Esophagus squamous epithelium (tissue), 5 donors: ENCODE measurements around the gene ZNF407. TPM values are rescaled to one million over a fixed set of nuclear protein-coding genes. Genes with fewer than 3 reads are reported as not detected.

ENCODE experiments used
- DNase-seq: peaks from one replicate; lab custom pipeline; 2025; lab: John Stamatoyannopoulos, UW
- H3K27ac ChIP-seq, 4 donors: fragments of 200-600 bp; sonication (generic); one replicate each; pipeline ENCODE4 v1.5.1; 2016 to 2019; ENCODE audit warnings: mild to moderate bottlenecking in 1 of 4
- H3K27me3 ChIP-seq, 4 donors: fragments of 200-600 bp; sonication (generic); 1 replicate in 3 of 4; 2 replicates in 1 of 4; pipeline versions ENCODE4 v1.5.1 to v1.6.0; 2017 to 2021; ENCODE audit warnings: antibody characterized with exemption in 1 of 4
- H3K36me3 ChIP-seq, 3 donors: fragments of 200-600 bp; sonication (generic); one replicate each; pipeline ENCODE4 v1.5.1; 2016 to 2019
- H3K4me1 ChIP-seq, 3 donors: fragments of 200-600 bp; sonication (generic); one replicate each; pipeline ENCODE4 v1.5.1; 2017 to 2019
- H3K4me3 ChIP-seq, 4 donors: fragments of 200-600 bp; sonication (generic); 1 replicate in 3 of 4; 2 replicates in 1 of 4; pipeline ENCODE4 v1.5.1; 2016 to 2019; ENCODE audit warnings: mild to moderate bottlenecking in 2 of 4, moderate library complexity in 1 of 4
- H3K9me3 ChIP-seq, 3 donors: fragments of 200-600 bp; sonication (generic); one replicate each; pipeline ENCODE4 v1.5.1; 2016 to 2019
- POLR2A ChIP-seq, 4 donors: fragments of 450-650 bp; IDR thresholded peaks; one replicate each; pipeline ENCODE4 v1.6.1; 2017; ENCODE audit warnings: antibody characterized with exemption in 4 of 4, mild to moderate bottlenecking in 4 of 4, moderate library complexity in 3 of 4
- WGBS, 2 donors: methylation state at CpG; one replicate each; pipeline ENCODE4 v1.1.5; 2018; 5-methylcytosine and 5-hydroxymethylcytosine counted together
- intact Hi-C: fragments of 100-400 bp; cut with DNase I; formaldehyde crosslinking; loops from one replicate; pipeline ENCODE4 v1.15.0; 2022
- total RNA-seq, 4 donors: library from RNA; depleted of rRNA; stranded (reverse); fragments of >200 nt; gene quantifications; one replicate each; pipeline ENCODE4 v1.1.0, GENCODE V29; 2016
- TF ChIP-seq, protein P1 (sequence below), 6 experiments: fragments of 450-650 bp in 4 of 6; fragments of 200-600 bp in 2 of 6; sonication (generic) in 2 of 6; IDR thresholded peaks; one replicate each; pipeline ENCODE4 v1.5.1; 2016 to 2019; ENCODE audit warnings: antibody characterized with exemption in 6 of 6, mild to moderate bottlenecking in 4 of 6, moderate library complexity in 4 of 6
- donor health status: DM: yes; HTN: yes; CAD: no.

The ZNF407 gene
- total RNA-seq, 4 donors from 2014 or later, result 6.4 to 21.2 (median 13.1) TPM

DNA sequence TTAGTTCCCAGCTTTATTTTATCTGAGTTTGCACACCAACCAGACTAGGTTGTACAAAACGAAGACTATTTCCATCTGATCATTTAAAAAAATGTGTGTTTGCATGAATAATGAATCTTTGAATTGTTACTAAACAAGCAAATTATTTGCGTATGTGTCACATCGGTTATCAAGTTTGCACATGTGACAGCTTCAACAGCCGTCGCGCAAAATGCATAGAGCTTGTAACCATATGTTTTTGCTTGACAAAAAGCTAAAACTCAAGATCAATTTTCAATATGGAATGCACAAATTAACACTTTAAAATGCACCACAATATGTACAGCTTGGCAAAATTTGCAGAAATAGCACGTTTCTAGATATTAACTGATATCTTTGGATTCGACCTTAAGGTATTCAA lies 427.2 kb downstream of the ZNF407 start:
- Histone ChIP-seq H3K27me3 (no peaks in the 10 kb centered on the region), H3K9me3 (no peaks in the 10 kb centered on the region), H3K27ac (no peak overlapping the region), H3K36me3 (no peaks in the 10 kb centered on the region), H3K4me1 (no peaks in the 10 kb centered on the region), H3K4me3 (no peak overlapping the region)
- DNase-seq, result no peak
- intact Hi-C loops, result no loop called here
- 87 to 92% methylated on average over 8 of the region's 8 CpGs for WGBS, 2 donors
- no peak for TF ChIP-seq POLR2A (IDR thresholded peaks at IDR 0.05)
- TF ChIP-seq, protein P1, sequence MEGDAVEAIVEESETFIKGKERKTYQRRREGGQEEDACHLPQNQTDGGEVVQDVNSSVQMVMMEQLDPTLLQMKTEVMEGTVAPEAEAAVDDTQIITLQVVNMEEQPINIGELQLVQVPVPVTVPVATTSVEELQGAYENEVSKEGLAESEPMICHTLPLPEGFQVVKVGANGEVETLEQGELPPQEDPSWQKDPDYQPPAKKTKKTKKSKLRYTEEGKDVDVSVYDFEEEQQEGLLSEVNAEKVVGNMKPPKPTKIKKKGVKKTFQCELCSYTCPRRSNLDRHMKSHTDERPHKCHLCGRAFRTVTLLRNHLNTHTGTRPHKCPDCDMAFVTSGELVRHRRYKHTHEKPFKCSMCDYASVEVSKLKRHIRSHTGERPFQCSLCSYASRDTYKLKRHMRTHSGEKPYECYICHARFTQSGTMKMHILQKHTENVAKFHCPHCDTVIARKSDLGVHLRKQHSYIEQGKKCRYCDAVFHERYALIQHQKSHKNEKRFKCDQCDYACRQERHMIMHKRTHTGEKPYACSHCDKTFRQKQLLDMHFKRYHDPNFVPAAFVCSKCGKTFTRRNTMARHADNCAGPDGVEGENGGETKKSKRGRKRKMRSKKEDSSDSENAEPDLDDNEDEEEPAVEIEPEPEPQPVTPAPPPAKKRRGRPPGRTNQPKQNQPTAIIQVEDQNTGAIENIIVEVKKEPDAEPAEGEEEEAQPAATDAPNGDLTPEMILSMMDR (IDR thresholded peaks at IDR 0.05), result no peak

DNA sequence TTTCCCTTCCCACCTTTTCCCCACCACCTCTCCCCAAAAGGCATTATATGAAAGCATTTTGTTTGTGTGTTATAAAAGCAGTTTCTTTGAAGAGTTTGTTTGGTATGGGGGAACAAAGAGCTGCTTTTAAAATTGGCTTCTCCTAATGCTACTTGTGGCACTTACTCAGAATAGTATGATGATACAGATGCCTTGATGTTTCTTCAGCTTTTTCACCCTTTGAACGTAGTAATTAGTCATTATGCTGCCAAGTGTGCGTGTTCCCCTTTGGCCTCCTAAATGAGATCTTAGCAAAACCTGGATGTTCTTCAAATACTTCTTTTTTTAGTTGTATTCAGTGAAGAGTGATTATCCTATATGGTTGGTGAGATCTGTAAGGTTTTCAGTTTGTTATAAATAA lies 427.9 kb downstream of the ZNF407 start:
- H3K27ac ChIP-seq, result no peak overlapping the region
- H3K9me3 ChIP-seq, result no peaks in the 10 kb centered on the region
- H3K27me3 ChIP-seq, result no peaks in the 10 kb centered on the region
- TF ChIP-seq, protein P1 (IDR thresholded peaks at IDR 0.05), result no peak
- TF ChIP-seq POLR2A (IDR thresholded peaks at IDR 0.05), result no peak
- no peak for DNase-seq
- H3K4me1 ChIP-seq, result no peaks in the 10 kb centered on the region
- H3K4me3 ChIP-seq, result no peak overlapping the region
- intact Hi-C loops, result no loop called here
- 63 to 71% methylated on average over 2 of the region's 2 CpGs for WGBS, 2 donors
- H3K36me3 ChIP-seq, result no peaks in the 10 kb centered on the region

DNA sequence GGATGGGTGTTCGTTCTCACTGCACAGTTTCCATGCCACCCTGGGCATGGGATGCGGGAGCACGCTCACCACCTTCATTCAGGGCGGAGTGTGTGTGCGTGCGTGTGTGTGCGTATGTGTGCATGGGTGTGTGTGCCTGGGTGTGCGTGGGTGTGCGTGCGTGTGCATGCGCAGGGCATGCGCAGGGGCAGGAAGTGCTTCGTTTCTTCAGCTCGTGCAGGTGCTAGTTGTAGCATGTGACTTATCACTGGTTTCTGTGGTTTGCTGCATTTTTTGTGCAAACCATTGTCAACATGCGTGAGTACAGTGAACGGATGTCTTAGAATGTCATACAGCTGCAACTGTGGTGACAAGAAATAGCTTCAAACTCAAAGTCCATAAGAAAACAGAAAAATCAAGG lies 431.8 kb downstream of the ZNF407 start:
- TF ChIP-seq, protein P1 (IDR thresholded peaks at IDR 0.05), result no peak
- no peak for TF ChIP-seq POLR2A (IDR thresholded peaks at IDR 0.05)
- 85 to 89% methylated on average over 9 to 12 of the region's 16 CpGs for WGBS, 2 donors
- H3K4me1 ChIP-seq, result no peaks in the 10 kb centered on the region
- DNase-seq, result no peak
- H3K27me3 ChIP-seq, result no peaks in the 10 kb centered on the region
- no peaks in the 10 kb centered on the region for H3K9me3 ChIP-seq
- intact Hi-C loops, result no loop called here
- H3K36me3 ChIP-seq, result no peaks in the 10 kb centered on the region
- no peak overlapping the region for H3K4me3 ChIP-seq
- H3K27ac ChIP-seq, result no peak overlapping the region

DNA sequence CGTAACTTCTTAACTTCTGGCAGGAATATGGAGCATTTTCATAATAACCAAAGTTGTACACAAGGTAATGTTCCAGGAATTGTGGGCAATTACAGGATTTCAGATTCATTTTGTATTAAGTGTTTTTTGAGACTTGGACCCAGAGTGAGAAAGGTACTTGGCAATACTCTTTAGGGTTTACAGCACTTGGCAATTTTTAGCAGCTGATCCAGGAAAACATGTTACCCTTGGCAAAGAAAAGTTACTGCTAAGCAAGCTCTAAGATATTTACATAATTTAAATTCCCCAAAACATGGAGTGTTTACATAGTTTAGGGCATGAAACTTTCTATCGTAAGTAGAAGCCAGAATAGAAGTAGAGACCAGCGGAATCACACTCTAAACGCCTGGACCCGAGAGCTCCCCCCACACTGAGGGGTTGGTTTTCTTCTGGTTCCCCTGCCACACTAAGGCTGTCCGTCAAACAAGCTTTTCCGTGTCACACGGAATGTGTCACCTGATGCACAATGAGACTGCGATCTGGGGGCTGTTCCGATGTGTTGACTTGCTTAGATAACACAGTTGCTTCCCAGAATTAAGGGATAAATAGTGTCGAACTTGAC lies 434.1 kb downstream of the ZNF407 start:
- no peak overlapping the region for H3K27ac ChIP-seq
- no peaks in the 10 kb centered on the region for H3K36me3 ChIP-seq
- no peaks in the 10 kb centered on the region for H3K27me3 ChIP-seq
- H3K4me3 ChIP-seq, result no peak overlapping the region
- intact Hi-C loops, result no loop called here
- H3K4me1 ChIP-seq, result peaks cover 0 to under 1% (median 0%) of the 10 kb centered on the region in 3 donors
- TF ChIP-seq POLR2A (IDR thresholded peaks at IDR 0.05), result no peak
- TF ChIP-seq, protein P1 (IDR thresholded peaks at IDR 0.05), result no peak
- no peak for DNase-seq
- 67 to 78% methylated on average over 11 of the region's 11 CpGs for WGBS, 2 donors
- H3K9me3 ChIP-seq, result no peaks in the 10 kb centered on the region

DNA sequence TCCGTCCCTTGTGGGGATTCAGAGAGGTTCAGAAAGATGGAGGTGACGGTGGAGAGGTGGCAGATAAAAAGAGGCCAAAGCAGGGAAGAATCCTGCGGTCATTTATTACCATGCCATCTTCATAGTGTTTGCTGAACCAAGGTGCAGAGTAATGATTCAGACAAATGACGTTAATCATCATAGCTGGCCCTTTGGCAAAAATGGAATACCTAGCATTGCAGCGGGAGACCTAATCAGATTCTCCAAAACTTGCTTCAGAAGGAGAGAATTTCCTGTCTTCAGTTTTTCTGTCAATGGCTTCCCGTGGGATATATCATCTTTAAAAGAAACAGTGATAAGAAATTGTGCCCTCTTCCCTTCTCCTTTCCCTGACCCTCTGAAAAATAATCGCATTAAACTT lies 435.8 kb downstream of the ZNF407 start:
- Histone ChIP-seq H3K27ac (no peak overlapping the region), H3K4me1 (peaks cover 0 to 4% (median 0%) of the 10 kb centered on the region in 3 donors), H3K27me3 (no peaks in the 10 kb centered on the region), H3K36me3 (no peaks in the 10 kb centered on the region), H3K9me3 (no peaks in the 10 kb centered on the region), H3K4me3 (no peak overlapping the region)
- no peak for DNase-seq
- intact Hi-C loops, result no loop called here
- 83 to 92% methylated on average over 7 of the region's 7 CpGs for WGBS, 2 donors
- TF ChIP-seq POLR2A (IDR thresholded peaks at IDR 0.05), result no peak
- TF ChIP-seq, protein P1 (IDR thresholded peaks at IDR 0.05), result no peak
